Fibroblast of skin of left quadriceps (primary cell): ENCODE data around the gene RGS6.

Source experiments
- DNase-seq, 2 experiments: peaks; one replicate each; pipeline ENCODE4 v3.0.0-alpha.2; 2013; ENCODE audit warnings: low read depth in 2 of 2

Gene RGS6

DNA sequence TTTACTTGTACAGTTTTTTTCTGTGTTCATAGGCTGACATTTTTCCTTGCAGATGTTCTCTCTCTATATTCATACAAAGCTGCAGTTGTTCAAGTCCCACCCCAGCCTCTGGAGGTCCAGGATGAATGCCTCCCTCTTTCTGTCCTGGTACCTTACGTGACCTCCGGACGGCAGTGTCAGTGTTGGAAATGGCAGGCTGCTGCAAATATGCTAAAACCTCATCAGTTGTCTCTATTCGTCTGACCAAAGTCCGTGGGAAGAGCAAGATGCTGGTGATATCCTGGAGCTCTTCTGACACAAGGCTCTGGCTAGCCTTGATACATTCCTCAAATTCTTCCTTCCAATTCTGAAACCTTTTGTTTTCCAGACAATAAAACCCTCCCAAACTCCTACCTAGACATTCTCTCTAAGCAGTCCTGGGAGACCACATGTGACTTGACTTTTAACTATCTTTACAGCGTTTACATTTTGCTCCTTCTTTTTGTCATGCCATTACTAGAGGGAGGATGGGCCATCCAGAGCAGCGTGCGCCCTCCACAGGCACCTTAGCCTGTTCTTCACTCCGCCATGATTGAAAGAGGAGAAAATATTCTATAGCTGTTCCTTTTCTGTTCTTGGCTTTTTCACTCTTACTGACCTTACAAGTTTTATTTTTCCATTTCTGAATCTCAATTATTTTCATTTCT, 143.6 kb downstream of the RGS6 start:
- no peak for DNase-seq

DNA sequence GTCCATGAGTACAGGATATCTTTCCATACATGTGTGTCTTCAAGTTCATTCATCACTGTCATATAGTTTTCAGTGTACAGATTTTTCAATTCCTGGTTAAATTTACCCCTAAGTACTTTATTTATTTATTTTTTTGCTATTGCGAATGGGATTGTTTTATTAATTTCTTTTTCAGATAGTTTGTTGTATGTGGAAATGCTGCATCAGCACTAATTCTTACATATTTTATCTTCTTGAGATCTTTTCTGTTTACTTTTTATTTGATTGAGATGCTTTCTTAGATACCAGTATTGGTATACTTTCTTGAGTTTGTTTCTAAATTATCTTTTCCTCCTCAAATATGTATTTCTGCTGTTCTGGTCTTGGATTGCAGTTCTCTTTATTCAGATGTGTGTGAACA, 148.9 kb downstream of the RGS6 start:
- DNase-seq, result no peak

DNA sequence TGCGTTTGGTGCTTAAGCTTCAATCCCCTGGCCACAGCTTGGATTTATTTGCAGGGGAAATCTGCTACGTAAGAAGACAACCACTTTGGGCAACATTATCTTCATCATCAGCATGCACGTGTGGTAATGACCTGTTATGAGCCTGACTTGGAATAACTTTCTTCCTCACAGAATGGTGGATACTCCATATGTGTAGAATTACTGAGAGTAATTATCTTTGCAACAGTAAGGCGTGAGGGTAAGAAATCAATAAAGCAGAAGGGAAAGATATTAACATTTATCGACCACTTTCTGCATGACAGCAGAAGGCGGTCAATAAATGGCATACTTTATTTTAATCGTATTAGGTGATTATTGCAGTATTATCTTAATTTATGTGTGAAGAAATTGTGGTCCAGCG, 152.7 kb downstream of the RGS6 start:
- no peak for DNase-seq

DNA sequence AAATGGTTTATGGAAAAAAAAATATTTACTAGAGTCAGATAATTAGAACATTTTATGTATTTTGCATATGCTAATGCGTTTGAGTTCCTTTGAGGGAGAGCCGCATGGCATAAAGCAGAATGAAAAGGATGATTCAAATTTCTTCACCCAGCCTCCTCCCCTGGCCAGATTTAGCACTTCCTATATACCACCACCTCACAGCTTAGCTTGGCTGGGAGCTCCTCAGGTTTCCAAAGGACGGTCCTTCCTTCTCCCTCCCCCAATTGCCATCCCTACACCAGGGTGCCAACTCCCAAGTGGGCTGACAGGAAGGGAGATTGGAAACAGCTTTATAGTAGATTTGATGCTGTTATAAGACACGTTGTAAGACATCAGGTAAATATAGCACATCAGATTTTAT, 157.4 kb downstream of the RGS6 start:
- DNase-seq, result no peak

DNA sequence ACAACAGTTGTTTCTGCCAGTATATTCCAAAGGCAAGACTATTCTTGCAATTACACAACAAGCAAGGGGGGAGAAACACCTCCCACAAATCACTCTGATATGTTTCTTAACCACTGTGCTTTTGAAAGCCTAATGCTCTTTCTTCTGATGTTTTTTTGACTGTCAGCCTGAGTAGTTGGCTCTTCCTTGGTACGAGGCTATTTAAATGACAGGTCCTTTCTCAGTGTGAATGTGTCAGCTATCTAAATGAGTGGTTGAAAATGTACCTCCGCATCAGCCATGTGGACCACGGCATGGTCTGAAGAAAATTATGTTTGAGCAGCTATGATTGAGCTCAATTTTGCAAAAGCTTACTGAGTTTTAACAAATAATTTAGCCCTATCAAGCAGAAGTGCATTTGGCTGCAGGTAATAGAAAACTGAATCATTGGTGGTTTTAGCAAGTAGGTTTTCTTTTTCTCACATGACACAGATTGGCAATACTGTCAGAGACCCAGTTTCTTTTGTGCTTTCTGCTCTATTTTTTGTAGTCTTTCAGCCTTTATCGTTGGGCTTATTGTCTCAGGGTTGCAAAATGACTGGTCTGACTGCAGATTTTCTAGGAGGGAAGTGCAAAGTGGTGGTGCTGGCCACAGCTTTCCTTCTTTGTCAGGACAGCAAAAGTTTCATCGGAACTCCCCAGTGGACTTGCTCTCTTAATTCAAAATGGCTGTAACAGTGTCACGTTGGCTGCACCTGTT, 162.8 kb downstream of the RGS6 start:
- DNase-seq, result no peak

DNA sequence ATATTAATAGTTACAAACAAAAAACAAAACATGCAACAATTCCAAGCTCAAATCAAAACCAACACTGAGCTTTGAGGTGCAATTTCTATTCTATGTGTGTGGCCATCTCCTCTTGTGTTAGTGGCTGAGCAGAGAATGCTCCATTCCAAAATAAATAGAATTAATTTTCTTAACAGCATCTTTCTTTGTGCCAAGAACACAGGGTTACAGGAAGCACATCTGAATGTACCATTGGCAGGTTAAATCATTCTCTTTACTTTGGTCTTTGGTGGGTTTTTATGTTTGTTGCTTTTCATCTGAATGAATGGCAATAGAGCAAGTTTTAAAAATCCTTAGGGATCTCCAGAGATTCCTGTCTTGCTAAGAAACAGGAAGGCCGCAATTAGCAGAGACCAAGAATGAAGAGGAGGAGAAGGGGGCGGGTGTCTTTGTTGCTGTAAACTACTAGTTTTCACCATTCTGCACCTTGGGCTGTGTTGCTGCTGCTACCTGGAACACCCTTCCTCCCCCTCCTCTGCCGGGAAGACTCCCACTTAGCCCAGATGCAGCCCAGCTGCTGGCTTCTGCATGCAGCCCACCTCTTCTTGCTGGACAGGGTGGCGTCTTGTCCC, 165.0 kb downstream of the RGS6 start:
- no peak for DNase-seq

DNA sequence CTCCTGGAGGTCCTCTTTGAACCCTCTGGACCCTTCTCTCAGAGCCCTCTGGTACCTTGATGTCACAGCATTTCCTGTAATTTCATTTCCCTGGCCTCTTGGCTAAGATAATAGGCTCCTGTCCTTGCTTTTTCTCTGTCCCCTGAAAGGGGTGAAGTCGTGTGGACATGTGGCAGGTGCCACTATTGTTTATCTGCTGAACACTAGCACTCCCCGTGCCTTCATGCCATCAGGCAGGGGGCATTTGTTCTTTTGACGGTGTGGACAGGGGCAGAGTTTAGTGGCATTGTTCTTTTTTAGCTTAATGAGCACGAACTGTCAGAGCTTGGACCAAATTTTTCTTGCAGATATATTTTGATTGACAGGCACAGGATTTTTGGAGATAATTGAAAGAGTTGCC, 166.0 kb downstream of the RGS6 start:
- no peak for DNase-seq

DNA sequence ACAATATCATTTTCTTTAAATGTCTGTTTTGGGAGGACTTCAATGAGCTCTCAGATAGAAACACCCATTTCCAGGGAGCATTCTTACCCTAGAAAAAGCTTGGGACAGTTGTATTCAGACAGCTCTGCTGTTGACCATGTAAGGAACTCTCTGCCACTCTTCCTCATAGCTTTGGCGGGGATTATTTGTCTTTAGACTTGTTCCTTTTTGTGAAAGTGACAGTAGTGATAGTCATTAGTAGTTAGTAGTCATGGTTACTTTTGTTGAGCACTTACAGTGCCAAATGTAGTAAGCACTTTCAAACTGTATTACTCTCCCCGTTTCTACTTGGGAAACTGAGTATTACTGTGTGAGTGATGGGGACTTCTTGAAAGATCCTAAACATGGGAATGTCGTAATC, 167.3 kb downstream of the RGS6 start:
- no peak for DNase-seq

DNA sequence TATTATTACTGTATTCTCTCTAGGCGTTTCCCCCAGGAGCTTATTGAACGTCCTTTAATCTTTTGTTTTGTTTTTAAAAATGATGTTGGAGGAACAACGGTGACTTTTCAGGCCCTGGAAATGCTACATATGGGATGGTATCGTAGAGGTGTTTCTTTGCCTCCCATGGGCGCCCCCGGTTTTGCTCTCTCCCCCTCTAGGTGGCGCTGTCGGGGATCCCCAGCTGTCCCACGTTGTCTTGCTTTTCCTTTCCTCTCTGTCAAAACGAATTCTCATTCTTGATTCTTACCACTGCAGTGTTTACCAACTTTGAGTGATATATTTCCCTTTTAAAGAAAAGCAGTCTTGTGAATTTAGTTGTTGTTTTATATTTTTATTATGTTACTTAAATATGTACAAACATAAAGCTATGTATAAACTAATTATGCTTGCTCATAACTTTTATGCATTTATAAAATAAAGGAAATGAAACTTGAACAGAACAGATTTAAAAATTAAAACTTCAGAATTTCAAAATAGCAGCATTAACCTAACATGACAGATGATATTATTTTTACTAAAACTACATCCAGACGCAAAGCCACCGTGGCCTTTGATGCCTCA, 171.9 kb downstream of the RGS6 start:
- DNase-seq, result no peak

DNA sequence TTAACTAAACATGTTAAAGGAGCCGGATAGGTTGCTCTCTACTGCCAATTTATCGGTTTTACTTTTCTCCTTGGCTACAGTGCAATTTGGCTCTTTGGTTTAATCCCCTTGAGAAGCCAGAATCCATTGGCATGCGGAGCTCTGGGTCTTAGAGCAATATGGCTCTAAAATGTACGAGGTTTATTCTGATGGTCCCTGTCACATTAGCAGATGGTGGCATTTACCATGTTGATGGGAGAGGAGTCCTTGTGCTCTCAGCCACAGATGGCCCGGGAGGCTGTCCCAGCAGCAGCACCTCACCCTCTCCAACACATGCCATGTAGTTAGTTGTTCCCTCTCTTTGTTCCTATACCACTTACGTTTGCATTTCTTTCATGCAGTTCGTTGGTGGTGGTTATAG, 179.7 kb downstream of the RGS6 start:
- no peak for DNase-seq

DNA sequence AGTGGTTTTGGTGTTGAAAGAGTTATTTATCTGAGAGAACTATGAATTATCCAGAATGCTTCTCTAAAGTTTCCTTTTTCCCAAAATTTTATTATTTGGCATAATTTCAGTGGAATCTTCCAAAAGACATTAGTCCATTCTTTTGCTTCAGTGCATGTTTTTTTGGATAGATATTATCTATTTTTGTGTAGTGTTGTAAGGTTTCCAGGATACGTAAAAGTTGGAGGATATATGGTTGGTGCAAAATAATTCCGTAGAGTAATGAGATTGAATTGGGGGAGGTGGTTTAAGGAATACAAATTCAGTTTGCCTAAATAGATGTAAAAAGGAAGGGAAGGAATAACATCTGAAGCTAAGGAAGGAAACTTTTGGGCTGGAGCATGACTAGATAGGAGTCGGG, 186.6 kb downstream of the RGS6 start:
- DNase-seq, result no peak

DNA sequence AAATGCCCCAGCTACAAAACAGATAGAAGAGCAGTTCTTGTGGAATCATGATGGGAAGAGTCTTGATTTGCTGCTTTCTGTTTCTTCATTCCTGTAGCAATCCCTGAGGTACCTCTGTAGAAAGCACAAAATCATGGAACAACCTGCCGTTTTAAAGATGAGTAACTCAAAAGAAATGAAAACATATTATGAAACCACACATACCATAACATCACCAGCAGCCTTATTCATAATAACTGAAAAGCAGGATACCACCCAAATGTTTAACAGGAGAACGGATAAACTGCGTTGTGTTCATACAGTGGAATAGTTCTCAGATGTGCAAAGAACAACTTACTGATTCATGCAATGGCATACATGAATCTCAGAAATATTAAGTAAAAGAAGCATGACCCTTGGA, 188.1 kb downstream of the RGS6 start:
- no peak for DNase-seq

DNA sequence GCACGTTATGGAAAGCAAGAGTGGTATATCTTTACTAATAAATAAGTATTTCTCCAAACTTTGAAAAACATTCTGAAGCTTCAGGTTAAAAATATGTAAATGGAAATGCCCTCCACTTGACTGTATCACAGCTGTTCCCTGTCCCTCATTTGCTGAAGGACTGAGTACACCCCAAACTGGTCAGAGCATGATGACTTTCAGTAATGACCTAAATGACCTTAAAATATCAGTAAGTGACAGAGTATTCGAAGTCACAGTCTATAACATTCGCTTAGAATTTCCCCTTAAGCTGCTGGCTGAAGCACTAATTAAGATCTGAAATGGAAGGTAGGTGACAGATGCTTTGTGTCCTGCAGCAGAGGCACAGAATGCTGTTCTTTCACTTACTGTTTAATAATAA, 191.5 kb downstream of the RGS6 start:
- no peak for DNase-seq

DNA sequence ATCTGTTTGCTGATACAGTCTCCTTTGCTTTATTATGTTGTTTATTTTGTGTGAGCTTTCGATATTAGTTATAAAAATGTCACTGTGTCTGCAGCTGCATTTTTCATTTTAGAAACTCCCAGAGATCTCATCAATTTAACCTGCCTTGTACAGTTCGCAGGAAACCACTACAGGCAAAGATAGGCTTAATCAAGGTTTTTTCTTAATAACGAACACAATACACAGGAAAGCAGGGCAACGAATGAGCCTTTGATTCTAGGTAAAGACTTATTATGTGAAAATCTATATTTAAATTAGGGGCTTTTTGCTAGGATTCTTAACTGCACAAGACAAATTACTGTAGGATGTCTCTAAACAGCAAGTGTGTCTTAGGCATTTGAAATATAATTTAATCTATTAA, 191.9 kb downstream of the RGS6 start:
- no peak for DNase-seq

DNA sequence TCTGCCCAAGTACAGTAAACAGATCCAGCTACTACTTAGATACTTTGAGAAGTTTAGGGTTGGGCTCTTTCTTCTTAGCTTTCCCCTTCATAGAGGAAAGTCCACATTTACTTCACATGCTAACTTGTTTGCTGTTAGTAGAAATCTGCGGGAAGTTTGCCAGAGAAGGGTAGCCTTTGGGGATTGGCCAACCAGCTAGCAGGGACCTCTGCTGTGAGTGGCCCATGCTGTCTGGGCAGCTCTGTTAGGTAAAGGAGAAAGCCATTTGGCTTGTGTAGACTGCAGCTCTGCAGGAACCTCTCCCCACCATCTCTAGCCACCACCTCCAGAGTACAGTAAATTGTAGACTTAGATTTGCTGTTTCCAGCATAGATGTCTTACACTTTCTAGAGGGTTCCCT, 193.9 kb downstream of the RGS6 start:
- no peak for DNase-seq

DNA sequence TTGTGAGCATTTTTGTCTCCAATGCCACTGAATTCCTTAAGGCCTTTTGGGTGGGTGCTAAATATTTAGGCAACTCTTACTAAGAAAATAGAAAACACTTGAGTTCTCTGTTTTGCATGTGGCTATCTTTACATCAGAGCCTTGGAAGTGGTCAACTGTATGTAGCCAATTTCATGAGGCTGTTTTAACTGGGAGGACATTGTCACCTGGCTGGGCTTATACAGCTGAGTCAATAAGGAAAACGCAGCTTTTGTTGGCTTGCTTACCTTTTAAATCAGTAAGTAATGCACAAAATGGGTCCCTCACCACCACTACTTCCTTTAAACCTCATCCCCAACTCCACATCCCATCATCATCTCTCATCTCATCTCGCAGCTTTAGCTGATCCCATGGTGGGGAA, 194.3 kb downstream of the RGS6 start:
- no peak for DNase-seq

DNA sequence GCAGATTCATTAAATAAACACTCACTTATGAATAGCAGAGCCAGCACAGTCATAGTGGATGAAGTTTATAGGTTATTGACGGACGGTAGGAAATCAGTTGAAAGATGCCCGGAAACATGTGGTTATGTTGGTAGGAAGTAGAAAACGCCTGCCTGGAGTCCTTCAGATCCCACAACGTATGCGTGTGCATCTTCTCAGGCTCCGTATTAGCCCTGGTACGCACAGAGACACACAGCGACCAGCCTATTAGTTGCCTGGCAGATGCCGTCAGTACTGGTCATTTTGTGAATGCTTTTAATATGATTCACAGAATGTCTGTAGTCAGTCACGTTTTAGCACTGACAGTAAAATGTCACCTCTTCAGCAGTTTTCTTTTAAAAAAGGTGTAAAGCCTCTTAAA, 196.4 kb downstream of the RGS6 start:
- DNase-seq, result no peak

DNA sequence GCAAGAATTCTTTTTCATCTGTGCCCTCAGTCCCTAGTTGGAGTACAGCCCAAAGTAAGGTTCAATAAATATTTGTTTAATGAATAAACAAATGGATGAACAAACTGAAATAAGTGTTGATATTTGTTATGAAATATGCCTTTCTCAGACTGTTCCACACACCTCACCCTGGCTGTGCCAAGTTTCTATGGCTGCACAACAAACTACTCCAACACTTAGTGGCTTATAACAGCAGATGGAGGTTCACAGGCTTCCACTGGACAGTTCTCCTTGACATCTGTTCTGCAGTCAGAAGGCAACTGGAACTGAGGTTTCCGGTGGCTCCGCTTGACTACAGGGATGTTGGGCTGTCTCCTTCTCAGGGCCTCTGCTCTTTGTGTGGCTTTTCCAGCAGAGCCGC, 197.1 kb downstream of the RGS6 start:
- DNase-seq, result no peak

DNA sequence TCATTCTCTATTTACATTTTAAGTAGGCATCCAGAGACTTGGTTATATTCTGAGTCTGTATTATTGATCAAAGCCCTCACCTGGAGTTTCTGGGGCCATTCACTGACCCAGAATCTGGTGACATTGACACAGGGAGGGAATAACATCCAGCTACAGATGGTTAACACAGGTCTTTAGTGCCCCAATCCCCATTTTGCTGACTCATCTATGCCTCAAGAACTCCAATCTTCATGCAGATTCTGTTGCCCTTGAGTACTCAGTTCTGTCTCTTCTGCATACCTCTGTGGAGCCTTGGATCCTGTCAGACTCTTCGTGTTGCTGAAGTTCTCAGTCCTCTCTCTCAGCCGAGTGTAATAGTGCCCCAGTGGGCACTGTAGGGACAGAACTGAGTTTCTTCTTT, 208.9 kb downstream of the RGS6 start:
- DNase-seq, result no peak

DNA sequence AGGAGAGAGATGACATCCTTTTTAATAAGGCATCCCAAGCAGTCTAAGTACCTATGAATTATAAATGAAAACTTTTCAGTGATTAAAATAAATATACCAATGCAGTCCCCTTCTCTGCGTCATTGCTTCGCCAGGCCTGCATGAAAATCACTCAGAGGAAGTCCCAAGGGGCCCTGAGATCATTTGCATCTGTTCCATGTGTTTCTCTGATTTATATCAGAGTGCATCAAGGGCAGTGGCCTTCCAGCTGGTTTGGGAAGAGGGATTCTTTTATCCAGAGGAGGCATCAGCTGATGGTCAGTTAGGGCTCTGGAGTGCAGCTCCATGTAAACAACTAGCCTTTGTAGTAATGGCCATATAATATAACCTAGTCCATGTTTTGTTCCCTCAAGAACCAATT, 210.1 kb downstream of the RGS6 start:
- no peak for DNase-seq

DNA sequence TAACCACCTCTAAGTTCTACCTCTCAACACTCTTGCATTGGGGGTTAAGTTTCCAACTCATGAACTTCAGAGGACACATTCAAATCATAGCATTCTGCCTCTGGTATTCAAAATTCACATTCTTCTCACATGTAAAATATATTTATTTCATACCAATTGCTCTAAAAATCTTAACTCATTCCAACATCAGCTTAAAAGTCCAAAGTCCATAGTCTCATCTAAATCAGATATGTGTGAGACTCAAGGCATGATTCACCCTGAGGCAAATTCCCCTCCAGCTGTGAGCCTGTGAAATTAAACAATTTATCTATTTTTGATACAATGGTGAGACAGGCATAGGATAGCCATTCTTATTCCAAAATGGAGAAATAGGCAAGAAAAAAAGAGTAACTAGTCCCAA, 214.0 kb downstream of the RGS6 start:
- no peak for DNase-seq

DNA sequence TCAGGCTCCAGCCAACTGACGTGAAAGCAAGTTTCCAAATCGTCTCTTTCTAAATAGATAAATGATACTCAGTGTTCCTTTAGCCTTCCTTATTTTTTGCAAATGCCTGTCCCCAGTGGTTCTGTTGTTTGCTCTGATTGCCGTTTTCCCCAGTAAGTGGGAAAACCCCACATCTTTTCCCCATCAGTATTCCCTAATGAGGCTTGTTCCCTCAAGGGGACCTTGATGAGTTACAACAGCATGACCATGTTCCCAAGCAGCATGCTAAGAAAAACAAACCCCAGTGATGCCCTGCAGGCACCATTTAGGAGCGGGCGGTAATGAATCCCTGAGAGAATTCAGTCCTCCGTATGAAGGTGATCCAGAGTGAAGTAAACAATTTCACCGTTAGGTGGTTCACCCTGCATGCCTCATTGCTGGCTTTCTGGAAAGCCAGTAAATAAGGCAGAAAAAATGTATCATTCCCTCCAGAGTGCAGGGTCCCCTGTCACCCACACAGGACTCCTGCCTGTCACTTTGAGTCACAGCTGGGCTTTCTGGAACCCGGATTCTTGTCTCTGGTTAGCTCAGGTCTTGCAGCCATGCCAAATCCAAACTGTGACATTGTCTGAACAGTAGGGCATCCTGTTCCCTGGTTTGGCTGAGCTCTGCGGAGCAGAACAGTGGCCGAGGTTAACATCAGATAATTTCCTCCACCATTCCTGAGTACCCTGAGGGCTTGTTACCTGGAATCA, 222.6 kb downstream of the RGS6 start:
- no peak for DNase-seq
